ENCODE results near the gene ARAP2. TPM values are rescaled to one million over a fixed set of nuclear protein-coding genes. Genes with fewer than 3 reads are reported as not detected.

The ARAP2 gene
- total and polyA plus RNA-seq, 8 donors, result 4.3 to 35.2 (median 6.0) TPM

DNA sequence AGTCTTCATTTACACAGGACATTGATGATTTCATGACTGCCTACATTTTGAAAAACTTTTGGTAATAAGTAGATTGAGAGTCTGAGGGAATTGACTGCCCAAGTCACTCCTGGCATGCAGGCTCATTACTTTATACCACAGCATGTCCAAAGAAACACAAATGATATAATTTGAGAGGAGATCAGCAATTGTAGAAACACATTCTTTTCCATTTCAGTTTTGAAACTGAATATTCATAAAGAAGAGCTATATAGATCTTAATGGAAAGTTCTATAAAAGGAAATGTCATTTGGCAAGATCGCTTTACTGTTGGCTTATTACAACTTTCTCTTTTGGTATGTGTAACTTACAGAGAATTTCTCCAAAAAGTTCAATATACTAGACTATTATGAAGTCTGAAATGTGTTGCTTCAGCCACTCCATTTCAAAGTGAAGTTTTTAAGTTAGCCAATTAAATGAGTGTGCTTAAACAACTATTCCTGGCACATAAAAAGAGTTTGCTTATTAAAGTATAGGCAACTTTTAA, 158.0 kb downstream of the ARAP2 start:
- H3K27me3 ChIP-seq, result no peaks in the 10 kb centered on the region

GRCh38 chr4:36082817-36083216, 161.5 kb downstream of the ARAP2 start:
- intact Hi-C loops (cut with DNase I), result no loop called here
- H3K9me3 ChIP-seq, result no peaks in the 10 kb centered on the region

More for the DNA sequence above, 158.0 kb downstream of the ARAP2 start:
- DNase-seq, result no peak
- H3K4me3 ChIP-seq, result no peak overlapping the region
- H3K9me3 ChIP-seq, result no peaks in the 10 kb centered on the region
- no peak overlapping the region for H3K27ac ChIP-seq
- ATAC-seq, result no peak
- intact Hi-C loops (cut with DNase I), result no loop called here
- H3K36me3 ChIP-seq, result peaks cover 0 to 39% of the 10 kb centered on the region in 2 donors
- no peaks in the 10 kb centered on the region for H3K4me1 ChIP-seq
- TF ChIP-seq, protein P1, sequence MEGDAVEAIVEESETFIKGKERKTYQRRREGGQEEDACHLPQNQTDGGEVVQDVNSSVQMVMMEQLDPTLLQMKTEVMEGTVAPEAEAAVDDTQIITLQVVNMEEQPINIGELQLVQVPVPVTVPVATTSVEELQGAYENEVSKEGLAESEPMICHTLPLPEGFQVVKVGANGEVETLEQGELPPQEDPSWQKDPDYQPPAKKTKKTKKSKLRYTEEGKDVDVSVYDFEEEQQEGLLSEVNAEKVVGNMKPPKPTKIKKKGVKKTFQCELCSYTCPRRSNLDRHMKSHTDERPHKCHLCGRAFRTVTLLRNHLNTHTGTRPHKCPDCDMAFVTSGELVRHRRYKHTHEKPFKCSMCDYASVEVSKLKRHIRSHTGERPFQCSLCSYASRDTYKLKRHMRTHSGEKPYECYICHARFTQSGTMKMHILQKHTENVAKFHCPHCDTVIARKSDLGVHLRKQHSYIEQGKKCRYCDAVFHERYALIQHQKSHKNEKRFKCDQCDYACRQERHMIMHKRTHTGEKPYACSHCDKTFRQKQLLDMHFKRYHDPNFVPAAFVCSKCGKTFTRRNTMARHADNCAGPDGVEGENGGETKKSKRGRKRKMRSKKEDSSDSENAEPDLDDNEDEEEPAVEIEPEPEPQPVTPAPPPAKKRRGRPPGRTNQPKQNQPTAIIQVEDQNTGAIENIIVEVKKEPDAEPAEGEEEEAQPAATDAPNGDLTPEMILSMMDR (IDR thresholded peaks at IDR 0.05), result no peak

GRCh38 chr4:36081185-36081584, 163.1 kb downstream of the ARAP2 start:
- H3K36me3 ChIP-seq, result peaks cover 0 to 56% of the 10 kb centered on the region in 2 donors
- TF ChIP-seq, protein P1 (IDR thresholded peaks at IDR 0.05), result no peak
- intact Hi-C loops (cut with DNase I), result no loop called here
- no peak overlapping the region for H3K4me3 ChIP-seq
- no peak for ATAC-seq
- H3K27me3 ChIP-seq, result no peaks in the 10 kb centered on the region
- H3K9me3 ChIP-seq, result no peaks in the 10 kb centered on the region
- DNase-seq, result no peak
- H3K4me1 ChIP-seq, result no peaks in the 10 kb centered on the region
- no peak overlapping the region for H3K27ac ChIP-seq

More at GRCh38 chr4:36082817-36083216, 161.5 kb downstream of the ARAP2 start:
- ATAC-seq (no peak), DNase-seq (no peak)
- H3K36me3 ChIP-seq, result peaks cover 0 to 47% of the 10 kb centered on the region in 2 donors
- no peak overlapping the region for H3K4me3 ChIP-seq
- H3K4me1 ChIP-seq, result no peaks in the 10 kb centered on the region
- H3K27ac ChIP-seq, result no peak overlapping the region
- H3K27me3 ChIP-seq, result no peaks in the 10 kb centered on the region
- TF ChIP-seq, protein P1 (IDR thresholded peaks at IDR 0.05), result no peak

DNA sequence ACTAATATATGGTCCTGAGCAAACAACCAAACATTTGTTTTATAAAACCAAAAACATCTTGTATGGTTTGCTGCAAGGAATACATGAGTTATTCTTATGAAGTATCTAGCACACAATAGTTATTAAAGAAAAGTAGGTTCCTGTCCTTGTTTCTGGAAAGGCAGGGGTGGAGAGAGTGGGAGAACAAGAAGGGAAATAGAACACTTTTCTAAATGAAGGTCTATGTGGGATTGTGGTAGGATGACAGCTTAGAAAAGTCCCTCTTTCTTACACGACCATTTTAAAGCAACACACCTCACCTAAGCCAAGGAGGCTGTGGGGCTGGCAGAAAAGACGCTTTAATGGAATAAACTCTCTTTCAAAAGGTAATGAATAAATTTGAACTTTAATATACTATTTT, 164.6 kb downstream of the ARAP2 start:
- ATAC-seq, result no peak

GRCh38 chr4:36078319-36078718, 166.0 kb downstream of the ARAP2 start:
- H3K4me1 ChIP-seq, result no peaks in the 10 kb centered on the region
- no peak overlapping the region for H3K27ac ChIP-seq
- DNase-seq (no peak), ATAC-seq (no peak)
- no peak overlapping the region for H3K4me3 ChIP-seq
- H3K9me3 ChIP-seq, result no peaks in the 10 kb centered on the region
- TF ChIP-seq, protein P1 (IDR thresholded peaks at IDR 0.05), result no peak
- no peaks in the 10 kb centered on the region for H3K27me3 ChIP-seq
- peaks cover 0 to 62% of the 10 kb centered on the region in 2 donors for H3K36me3 ChIP-seq
- intact Hi-C loops (cut with DNase I), result no loop called here

More for the DNA sequence above, 164.6 kb downstream of the ARAP2 start:
- TF ChIP-seq, protein P1 (IDR thresholded peaks at IDR 0.05), result no peak
- Histone ChIP-seq H3K27me3 (no peaks in the 10 kb centered on the region), H3K4me1 (no peaks in the 10 kb centered on the region), H3K36me3 (peaks cover 0 to 60% of the 10 kb centered on the region in 2 donors), H3K4me3 (no peak overlapping the region), H3K27ac (no peak overlapping the region), H3K9me3 (no peaks in the 10 kb centered on the region)
- intact Hi-C loops (cut with DNase I), result no loop called here
- no peak for DNase-seq
